Endometrium (tissue), 2 donors: Measurements from ENCODE around the gene ARID1B.

Experiments
- FAIRE-seq: peaks from 2 replicates; lab custom pipeline; 2012; peaks lifted over from hg19 to GRCh38; lab: Jason Lieb, UNC
- donor health status: control.
- donor health status: control.

Gene ARID1B

GRCh38 chr6:157080986-157081391 is 303.8 kb downstream of the ARID1B start:
- FAIRE-seq, result no peak

- no peak for FAIRE-seq
These were observed 306.2 kb downstream of the ARID1B start for GRCh38 chr6:157083343-157083742.

- FAIRE-seq, result no peak
These were observed 309.5 kb downstream of the ARID1B start for GRCh38 chr6:157086632-157087031.

- no peak for FAIRE-seq
These were observed 310.8 kb downstream of the ARID1B start for GRCh38 chr6:157087974-157088373.

GRCh38 chr6:157088841-157089240 is 311.7 kb downstream of the ARID1B start:
- no peak for FAIRE-seq

GRCh38 chr6:157089258-157089657 is 312.1 kb downstream of the ARID1B start:
- no peak for FAIRE-seq

GRCh38 chr6:157089851-157090250 is 312.7 kb downstream of the ARID1B start:
- peak; percentile 58 for FAIRE-seq

GRCh38 chr6:157090736-157091135 is 313.6 kb downstream of the ARID1B start:
- no peak for FAIRE-seq

- no peak for FAIRE-seq
These were observed 314.1 kb downstream of the ARID1B start for GRCh38 chr6:157091243-157091642.

GRCh38 chr6:157091856-157092460 is 314.8 kb downstream of the ARID1B start:
- no peak for FAIRE-seq

- FAIRE-seq, result no peak
These were observed 315.6 kb downstream of the ARID1B start for GRCh38 chr6:157092736-157093135.

- no peak for FAIRE-seq
These were observed 316.4 kb downstream of the ARID1B start for GRCh38 chr6:157093536-157093935.

- no peak for FAIRE-seq
These were observed 316.9 kb downstream of the ARID1B start for GRCh38 chr6:157094038-157094437.

GRCh38 chr6:157095084-157095483 is 317.9 kb downstream of the ARID1B start:
- no peak for FAIRE-seq

GRCh38 chr6:157095569-157095968 is 318.4 kb downstream of the ARID1B start:
- FAIRE-seq, result no peak

GRCh38 chr6:157096105-157096504 is 318.9 kb downstream of the ARID1B start:
- FAIRE-seq, result no peak

GRCh38 chr6:157096522-157096921 is 319.3 kb downstream of the ARID1B start:
- FAIRE-seq, result no peak

GRCh38 chr6:157097255-157097955 is 320.2 kb downstream of the ARID1B start:
- no peak for FAIRE-seq

- FAIRE-seq, result no peak
These were observed 321.8 kb downstream of the ARID1B start for GRCh38 chr6:157098999-157099398.

- no peak for FAIRE-seq
These were observed 322.9 kb downstream of the ARID1B start for GRCh38 chr6:157099912-157100593.

GRCh38 chr6:157101166-157101565 is 324.0 kb downstream of the ARID1B start:
- FAIRE-seq, result no peak

GRCh38 chr6:157104803-157105202 is 327.6 kb downstream of the ARID1B start:
- no peak for FAIRE-seq

GRCh38 chr6:157106487-157106886 is 329.3 kb downstream of the ARID1B start:
- no peak for FAIRE-seq

GRCh38 chr6:157107571-157107914 is 330.4 kb downstream of the ARID1B start:
- FAIRE-seq, result no peak
